Frontal cortex (tissue), 4 donors: ENCODE measurements around the gene PRUNE1. TPM values are rescaled to one million over a fixed set of nuclear protein-coding genes. Genes with fewer than 3 reads are reported as not detected.

Experiments used
- DNase-seq, 2 donors: peaks; one replicate each; pipeline ENCODE4 v3.0.0; 2012; ENCODE audit warnings: low spot score in 2 of 2
- FAIRE-seq: peaks from 2 replicates; lab custom pipeline; 2012; peaks lifted over from hg19 to GRCh38; lab: Jason Lieb, UNC
- total RNA-seq: library from RNA; depleted of rRNA; stranded (reverse); fragments of >200 nt; gene quantifications from one replicate; pipeline ENCODE4 v1.2.3, GENCODE V29; 2014
- donor health status: control.
- donor health status: control.
- donor health status: control.

Gene PRUNE1
- total RNA-seq, 1 donor from 2014 or later = 20.4 TPM

DNA sequence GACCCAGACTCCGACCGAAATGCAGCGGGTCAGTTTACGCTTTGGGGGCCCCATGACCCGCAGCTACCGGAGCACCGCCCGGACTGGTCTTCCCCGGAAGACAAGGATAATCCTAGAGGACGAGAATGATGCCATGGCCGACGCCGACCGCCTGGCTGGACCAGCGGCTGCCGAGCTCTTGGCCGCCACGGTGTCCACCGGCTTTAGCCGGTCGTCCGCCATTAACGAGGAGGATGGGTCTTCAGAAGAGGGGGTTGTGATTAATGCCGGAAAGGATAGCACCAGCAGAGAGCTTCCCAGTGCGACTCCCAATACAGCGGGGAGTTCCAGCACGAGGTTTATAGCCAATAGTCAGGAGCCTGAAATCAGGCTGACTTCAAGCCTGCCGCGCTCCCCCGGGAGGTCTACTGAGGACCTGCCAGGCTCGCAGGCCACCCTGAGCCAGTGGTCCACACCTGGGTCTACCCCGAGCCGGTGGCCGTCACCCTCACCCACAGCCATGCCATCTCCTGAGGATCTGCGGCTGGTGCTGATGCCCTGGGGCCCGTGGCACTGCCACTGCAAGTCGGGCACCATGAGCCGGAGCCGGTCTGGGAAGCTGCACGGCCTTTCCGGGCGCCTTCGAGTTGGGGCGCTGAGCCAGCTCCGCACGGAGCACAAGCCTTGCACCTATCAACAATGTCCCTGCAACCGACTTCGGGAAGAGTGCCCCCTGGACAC lies 39.8 kb downstream of the PRUNE1 start:
- no peak for FAIRE-seq

DNA sequence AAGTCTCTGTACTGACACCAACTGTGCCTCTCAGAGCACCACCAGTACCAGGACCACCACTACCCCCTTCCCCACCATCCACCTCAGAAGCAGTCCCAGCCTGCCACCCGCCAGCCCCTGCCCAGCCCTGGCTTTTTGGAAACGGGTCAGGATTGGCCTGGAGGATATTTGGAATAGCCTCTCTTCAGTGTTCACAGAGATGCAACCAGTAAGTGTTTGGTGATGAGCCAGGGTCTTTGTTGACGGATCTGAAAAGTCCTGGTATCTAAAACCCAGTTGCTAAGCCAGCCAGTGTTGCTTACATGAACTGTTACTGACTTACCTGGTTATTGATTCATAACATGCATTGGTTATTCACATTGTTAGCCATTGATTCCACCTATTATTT lies 40.4 kb downstream of the PRUNE1 start:
- no peak for DNase-seq
- no peak for FAIRE-seq

More for the DNA sequence above, 39.8 kb downstream of the PRUNE1 start:
- peak; percentile 70 to 71 for DNase-seq

DNA sequence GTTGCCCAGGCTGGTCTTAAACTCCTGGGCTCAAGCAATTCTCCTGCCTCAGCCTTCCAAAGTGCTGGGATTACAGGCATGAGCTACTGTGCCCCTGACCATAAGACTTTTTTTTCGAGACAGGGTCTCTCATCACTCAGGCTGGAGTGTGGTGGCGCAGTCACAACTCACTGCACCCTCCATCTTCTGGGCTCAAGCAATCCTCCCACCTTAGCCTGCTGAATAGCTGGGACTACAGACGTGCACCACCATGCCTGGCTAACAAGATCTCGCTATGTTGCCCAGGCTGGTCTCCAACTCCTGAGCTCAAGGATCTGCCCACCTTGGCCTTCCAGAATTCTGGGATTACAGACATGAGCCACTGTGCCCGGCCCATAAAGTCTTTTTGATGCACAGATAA lies 41.2 kb downstream of the PRUNE1 start:
- DNase-seq (no peak), FAIRE-seq (no peak)

DNA sequence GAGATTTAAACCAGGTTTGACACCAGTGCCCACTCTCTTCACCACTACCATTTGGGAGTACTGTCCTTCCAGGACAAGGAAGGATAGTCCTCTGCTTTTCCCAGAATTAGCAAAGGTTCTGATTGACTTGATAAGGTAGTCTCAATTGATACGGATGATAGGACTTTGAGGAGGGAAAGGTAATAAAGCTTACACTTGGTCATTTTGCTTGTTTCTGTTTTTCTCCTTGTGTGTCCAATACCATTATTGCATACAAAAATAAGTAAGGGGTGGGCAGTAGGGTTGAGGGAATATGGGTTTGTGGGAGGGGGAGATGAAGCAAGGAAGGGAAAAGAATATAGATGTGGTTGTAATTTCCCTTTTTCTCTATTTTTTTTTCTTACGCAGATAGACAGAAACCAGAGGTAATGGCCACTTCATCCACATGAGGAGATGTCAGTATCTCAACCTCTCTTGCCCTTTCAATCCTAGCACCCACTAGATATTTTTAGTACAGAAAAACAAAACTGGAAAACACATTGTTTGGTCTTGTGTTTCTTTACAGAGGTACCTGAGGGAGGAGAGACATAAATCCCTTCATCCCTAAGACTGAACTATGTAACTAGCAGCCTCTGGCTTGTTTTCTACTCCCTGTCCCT lies 41.9 kb downstream of the PRUNE1 start:
- no peak for FAIRE-seq

DNA sequence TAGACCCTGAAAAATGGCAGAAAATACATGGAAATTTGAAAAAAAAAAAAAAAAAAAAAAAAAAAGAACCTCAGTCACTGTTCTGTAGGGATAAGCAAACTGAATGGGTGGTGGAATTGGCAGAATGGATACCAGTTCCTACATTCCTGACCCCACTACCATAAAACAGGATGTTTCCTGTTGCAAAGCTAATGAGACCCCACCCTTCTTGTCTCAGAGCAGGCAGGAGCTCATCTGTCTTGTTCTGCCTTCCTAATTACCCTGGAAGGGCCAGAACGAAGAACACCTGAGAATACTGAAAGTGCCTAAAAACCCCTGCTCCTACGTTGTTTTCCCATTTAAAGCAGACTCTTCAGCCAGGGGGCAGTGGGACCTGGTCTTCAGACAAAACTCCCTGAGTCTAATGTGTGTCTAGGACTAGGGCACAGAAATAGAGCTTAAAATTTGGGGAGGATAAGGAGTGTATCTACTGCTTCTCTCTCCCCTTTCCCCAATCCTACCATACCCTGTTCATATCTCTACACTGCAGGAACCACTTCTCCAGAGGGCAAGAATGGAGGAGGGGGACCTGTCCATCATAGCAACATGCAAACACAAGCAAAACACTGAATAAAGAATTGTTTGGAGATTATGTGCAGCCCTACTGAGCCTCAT lies 43.2 kb downstream of the PRUNE1 start:
- DNase-seq = no peak
- FAIRE-seq = no peak

More for the DNA sequence above, 41.9 kb downstream of the PRUNE1 start:
- no peak for DNase-seq

DNA sequence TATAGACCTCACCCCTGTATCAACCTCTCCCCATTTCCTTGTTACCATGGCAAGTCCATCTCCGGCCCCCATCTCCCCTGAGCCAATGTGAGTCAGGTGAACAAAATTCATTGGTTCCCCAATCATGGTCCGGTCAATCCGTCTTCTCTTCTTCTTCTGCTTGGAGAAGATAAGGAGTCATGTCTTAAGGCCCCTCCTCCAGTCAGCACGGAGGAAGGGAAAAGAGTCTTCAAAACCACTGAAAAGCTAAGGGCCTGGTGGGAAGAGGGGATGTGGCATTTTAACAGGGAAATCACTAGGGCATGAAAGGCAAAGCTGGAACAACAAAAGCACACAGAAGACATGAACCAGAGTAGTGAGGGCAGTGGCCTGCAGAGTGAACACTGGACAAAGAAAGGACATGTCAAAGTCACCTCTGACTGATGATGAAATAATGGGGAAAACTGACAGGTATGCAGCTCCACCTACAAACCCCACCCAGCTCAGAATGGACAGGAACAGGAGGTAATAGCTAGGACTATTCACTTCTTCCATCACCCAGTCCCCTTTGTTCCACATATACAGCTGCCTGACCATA lies 46.8 kb downstream of the PRUNE1 start:
- FAIRE-seq = no peak
- no peak for DNase-seq

DNA sequence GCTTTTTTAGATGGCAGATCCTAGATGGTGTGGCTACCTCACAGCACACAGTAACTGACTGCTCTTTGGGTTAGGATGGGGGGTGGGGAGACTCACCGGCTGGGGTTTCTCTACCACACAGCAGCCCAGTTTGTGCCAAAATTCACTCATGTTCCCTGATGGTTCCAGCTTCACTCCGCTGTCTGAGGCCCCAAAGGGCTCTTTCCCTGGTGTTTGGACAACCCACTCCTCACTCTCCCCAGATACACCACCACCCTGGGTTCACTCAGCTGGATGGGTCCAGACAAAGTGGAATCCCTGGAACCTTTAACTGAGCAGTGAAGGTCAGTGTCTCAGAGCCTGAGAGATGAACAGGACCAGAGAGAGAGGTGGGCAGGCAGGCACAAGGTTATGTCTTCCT lies 47.3 kb downstream of the PRUNE1 start:
- FAIRE-seq (no peak), DNase-seq (no peak)

DNA sequence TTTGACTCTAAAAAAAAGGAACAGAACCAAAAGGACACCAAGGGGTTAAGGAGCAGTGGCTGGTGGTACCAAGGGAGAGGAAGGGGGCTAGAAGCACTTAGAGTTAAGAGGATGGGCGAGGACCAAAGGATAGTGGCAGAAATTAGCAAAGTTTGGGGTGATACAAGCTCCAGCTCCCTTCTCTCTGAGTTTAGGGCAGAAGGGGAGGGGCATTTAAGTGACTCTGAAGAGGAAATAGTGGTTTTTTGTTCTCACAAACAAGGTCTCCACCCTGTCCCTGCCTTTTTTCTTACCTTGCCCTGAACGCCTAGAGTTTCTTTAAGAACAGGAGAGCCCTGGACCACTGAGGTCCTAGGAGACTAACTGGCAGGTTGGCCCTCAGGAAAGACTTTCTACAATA lies 47.9 kb downstream of the PRUNE1 start:
- FAIRE-seq (no peak), DNase-seq (no peak)

DNA sequence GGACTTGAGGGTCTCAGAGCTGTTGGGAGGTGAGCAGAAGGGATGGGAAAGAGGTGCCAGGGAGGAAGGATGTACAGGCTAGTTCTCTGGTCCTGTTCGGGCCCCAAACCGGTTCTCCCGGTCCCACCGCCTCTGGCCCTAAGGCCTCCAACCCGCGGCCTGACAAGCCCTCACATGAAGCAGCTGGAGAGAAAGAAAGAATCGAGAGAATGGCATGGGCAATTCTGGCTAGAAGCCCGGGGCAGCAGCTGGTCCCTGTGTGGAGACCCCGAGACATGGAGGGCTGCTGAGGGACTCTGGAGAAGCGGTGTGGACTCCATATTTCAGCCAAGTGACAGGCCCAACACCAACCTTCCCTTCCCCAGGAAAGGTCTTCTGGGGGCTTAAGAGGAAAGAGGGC lies 50.4 kb downstream of the PRUNE1 start:
- DNase-seq (no peak), FAIRE-seq (no peak)

DNA sequence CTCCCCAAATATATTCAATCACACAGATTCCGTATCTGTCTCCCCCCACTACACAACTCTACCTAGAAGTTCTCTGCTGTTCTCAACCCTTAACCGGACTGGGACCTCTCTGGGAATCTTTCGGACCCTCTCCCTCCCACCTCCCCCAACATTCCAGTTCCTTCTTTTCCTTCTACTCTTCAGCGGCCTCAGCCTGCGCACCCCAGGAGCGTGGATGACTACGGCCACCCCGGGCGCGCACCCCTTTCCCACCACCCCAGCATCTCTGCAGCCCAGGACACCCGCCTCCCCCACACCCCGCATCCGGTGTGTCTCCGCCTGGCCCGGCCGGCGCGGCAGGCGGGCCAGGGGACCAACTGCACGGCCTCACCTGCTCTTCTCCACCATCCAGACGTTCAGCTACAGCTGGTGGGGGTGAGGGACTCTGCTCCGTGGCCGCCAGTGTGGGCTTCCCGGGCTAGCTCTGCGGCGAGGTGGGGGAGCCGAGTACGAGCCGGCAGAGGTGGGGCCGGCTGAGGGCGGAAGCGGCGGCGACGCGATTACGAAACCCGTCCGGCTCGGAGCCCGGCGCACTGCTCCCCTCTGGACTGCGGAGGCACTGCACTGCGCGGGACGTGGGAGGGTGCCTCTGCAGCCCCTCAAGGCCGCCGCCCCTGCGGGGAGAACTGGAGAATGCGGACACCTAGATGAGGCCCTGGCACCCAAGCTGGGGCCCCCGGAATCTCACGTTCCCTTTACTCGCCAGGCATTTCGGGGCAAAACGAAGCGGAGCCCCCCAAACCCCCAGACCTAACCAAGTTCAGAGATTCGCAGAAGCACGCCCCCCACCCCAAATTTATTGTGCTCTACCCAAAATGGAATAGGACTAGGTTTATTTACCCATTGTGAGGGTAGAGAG lies 51.1 kb downstream of the PRUNE1 start, which contains the start of gene CDC42SE1:
CDC42SE1 (minus strand) TSS at position 514 of the 898 bp plus-strand sequence. CDS start 3,892 bp downstream, outside the sequence.
- no peak for FAIRE-seq
- peak; percentile 81 to 88 for DNase-seq

DNA sequence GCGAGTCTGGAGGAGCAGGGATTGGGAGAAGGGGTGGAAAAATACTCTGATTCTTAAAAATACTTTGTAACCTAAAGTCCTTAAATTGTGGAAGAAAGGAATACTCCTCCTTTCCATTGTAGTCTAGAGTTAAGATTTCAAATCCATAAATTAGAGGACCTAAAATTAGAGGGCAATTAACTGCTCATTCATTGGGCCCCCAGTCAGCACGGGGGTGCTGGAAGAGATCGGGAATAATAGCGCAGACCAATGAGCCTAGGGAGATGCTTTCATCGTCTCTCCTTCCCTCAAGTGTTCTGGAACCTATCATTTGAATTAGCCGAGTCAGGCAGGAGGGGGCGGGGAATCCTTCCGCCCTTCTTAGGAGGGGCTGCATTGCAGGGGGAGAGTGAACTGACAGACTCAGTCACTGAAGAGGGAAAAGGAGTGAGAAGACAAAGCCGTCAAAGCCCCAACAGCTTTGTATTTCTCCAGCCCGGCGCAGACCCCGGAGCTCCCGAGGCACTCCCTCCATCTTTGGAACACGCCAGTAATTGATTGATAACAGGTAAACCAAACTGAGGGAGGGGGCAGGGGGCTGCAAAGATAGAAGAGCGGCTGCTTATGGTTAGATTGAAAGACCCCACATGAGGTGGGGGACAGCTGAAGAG lies 51.9 kb downstream of the PRUNE1 start, which contains the start of gene MLLT11:
MLLT11 (plus strand) TSS at position 391 of the 650 bp plus-strand sequence. CDS start 6,828 bp downstream, outside the sequence.
- FAIRE-seq = no peak
- DNase-seq = peak; percentile 57 to 65

DNA sequence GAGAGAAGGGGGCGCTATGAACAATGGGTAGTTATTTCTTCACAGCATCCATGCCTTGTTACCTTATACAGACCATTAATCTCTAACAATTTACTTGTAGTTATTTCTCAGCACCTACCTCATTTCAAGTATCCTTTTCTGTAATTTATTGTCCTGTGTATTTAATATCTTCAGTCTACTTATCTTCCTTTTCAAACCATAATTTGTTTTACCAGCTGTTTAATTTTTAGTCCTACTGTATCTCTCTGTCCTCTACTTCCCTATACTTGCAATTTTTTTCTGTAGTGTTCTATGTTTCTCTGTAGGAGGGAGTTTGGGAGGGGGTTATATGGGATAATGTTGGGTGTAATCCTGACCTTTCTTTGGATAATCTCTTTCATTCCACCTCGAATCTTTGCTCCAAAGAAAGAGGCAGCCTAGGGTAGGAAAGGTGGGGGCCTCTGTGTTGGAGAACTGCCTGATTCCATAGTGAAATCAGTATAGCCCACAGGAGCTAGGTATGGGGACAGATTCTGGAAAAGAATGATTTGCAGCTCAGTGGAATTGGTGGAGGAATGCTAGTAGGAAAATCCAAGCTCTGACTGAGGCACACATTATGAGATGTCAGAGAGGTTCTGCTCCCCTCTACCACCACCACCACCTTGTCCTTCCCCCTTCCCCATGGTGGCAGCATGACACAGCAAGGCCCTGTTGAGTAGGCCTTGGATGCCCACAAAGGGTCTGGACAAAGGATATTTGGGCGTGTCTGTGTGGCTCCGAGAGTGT lies 52.6 kb downstream of the PRUNE1 start:
- DNase-seq (no peak), FAIRE-seq (no peak)

DNA sequence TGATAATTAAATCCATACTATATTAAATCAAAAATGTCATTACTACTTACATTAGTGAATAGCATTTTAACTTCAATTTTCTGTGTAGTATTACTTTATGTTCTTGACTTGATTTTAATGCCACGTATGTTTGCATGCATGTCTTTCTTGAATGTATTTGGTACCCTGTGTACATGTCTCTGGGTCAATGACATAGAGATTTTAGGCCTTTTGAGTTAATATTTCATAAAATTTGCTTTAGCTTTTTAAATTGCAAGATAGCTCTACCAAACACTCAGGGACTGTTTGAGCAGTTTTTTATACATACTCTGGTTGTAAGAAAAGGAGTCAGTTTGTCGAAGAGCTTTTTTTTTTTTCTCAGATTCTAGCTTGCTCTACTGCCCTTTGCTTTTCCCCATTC lies 53.5 kb downstream of the PRUNE1 start:
- FAIRE-seq = no peak
- DNase-seq = no peak

DNA sequence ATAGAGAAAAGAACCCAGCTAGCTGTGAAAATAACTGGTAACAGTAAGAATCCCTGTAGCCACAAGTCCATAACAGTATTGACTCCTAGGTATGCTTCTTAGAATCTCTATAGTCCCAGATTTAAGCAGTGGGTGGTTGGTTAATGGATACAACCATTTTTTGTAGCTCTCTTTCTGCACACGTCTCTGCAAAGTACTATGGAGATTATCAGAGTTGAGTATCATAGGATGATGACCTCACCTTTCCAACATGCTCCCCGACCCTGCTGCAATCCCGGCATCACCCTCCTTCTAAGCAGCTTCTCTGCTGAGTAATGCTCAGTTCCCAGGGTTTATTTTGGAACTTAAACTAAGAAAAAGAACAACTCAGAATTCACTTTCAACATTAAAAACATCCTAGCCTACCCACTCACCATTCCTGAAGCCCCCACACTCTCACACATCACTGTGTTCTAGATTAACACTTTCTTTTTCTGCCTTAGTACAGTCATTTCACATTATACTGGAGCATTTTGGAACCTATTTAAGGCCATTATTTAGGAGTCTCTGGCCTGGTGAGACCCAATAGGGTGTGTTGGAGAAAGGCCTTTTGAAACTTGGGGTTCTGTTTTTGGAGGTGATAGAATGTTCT lies 54.6 kb downstream of the PRUNE1 start:
- DNase-seq (no peak), FAIRE-seq (no peak)

DNA sequence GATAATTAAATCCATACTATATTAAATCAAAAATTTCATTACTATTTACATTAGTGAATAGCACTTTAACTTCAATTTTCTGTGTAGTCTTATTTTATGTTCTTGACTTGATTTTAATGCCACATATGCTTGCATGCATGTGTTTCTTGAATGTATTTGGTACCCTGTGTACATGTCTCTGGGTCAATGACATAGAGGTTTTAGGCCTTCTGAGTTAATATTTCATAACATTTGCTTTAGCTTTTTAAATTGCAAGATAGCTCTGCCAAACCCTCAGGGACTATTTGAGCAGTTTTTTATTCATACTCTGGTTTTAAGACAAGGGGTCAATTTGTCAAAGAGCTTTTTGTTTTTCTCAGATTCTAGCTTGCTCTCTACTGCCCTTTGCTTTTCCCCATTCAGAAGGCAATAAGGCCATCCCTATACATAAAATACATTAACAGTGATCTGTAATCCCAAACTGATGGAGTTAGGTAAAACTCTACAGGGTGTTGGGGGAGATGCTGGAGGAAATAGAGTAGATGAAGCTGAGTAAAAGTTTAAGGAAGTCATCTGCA lies 56.9 kb downstream of the PRUNE1 start:
- no peak for DNase-seq
- FAIRE-seq = no peak

DNA sequence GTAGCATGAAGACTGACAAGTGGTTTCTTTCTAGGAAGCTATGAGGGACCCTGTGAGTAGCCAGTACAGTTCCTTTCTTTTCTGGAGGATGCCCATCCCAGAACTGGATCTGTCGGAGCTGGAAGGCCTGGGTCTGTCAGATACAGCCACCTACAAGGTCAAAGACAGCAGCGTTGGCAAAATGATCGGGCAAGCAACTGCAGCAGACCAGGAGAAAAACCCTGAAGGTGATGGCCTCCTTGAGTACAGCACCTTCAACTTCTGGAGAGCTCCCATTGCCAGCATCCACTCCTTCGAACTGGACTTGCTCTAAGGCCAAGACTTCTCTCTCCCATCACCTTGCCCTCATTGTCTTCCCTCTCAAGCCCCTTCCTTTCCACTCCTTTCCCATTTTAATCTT lies 58.9 kb downstream of the PRUNE1 start:
- no peak for FAIRE-seq
- DNase-seq = no peak

DNA sequence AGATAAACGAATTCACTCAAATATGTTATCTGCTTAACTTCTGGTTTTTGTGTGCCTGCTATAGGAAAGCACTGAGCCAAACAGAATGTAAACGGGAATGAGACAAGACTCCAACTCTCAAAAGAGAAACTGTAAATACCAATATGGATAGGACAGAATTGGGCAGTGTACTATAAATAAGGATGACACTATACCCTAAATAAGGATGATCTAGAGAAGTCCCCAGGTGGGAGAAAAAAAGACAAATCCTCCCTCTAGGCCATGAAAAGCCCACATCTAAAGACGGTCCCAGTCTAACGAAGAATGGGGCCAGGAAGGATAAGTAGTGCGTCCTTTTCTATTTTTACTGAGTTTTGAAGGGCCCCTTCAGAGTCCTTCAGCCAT lies 60.8 kb downstream of the PRUNE1 start:
- DNase-seq (no peak), FAIRE-seq (no peak)
